ENCODE measurements around the gene BGN.

Gene BGN

DNA sequence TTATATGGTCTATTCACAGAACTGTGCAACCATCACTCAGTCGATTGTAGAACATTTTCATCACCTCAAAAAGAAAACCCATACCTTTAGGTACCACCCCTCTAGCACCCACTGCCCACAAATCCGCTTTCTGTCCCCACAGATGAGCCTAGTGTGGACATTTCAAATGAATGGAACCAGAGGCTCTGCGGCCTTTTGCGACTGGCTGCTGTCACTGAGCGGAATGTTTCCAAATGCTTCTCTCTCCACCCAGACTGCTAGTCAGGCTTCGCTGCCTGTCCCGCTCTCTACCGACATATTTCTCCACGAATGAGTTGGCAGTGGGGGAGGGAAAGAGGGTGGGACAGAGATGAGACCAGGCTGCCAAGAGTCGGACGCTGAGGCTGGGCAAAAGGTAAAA, 1.7 kb upstream of the BGN start:
- ChIA-PET POLR2A (no interaction called here), CTCF (no interaction called here)
- no peak for DNase-seq (ENCODE audit: extremely low spot score)
- TF ChIP-seq, protein P1, sequence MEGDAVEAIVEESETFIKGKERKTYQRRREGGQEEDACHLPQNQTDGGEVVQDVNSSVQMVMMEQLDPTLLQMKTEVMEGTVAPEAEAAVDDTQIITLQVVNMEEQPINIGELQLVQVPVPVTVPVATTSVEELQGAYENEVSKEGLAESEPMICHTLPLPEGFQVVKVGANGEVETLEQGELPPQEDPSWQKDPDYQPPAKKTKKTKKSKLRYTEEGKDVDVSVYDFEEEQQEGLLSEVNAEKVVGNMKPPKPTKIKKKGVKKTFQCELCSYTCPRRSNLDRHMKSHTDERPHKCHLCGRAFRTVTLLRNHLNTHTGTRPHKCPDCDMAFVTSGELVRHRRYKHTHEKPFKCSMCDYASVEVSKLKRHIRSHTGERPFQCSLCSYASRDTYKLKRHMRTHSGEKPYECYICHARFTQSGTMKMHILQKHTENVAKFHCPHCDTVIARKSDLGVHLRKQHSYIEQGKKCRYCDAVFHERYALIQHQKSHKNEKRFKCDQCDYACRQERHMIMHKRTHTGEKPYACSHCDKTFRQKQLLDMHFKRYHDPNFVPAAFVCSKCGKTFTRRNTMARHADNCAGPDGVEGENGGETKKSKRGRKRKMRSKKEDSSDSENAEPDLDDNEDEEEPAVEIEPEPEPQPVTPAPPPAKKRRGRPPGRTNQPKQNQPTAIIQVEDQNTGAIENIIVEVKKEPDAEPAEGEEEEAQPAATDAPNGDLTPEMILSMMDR (IDR thresholded peaks at IDR 0.05; ENCODE audit: control extremely low read depth, extremely low read depth, low read depth, missing control alignments), result no peak

GRCh38 chrX:153494061-153494460, 719 bp upstream of the BGN start:
- ChIA-PET CTCF (interaction anchor here (1.1 kb wide), 1 partner anchor 23 kb away, joined by 3 read pairs; the partner anchor contains the start of gene HAUS7), POLR2A (no interaction called here)
- TF ChIP-seq, protein P1 (IDR thresholded peaks at IDR 0.05; ENCODE audit: control extremely low read depth, extremely low read depth, low read depth, missing control alignments), result no peak
- DNase-seq (ENCODE audit: extremely low spot score), result no peak

GRCh38 chrX:153495362-153495751, 577 bp downstream of the BGN start:
- ChIA-PET POLR2A (no interaction called here), CTCF (no interaction called here)
- DNase-seq (ENCODE audit: extremely low spot score), result no peak
- TF ChIP-seq, protein P1 (IDR thresholded peaks at IDR 0.05; ENCODE audit: control extremely low read depth, extremely low read depth, low read depth, missing control alignments), result no peak

DNA sequence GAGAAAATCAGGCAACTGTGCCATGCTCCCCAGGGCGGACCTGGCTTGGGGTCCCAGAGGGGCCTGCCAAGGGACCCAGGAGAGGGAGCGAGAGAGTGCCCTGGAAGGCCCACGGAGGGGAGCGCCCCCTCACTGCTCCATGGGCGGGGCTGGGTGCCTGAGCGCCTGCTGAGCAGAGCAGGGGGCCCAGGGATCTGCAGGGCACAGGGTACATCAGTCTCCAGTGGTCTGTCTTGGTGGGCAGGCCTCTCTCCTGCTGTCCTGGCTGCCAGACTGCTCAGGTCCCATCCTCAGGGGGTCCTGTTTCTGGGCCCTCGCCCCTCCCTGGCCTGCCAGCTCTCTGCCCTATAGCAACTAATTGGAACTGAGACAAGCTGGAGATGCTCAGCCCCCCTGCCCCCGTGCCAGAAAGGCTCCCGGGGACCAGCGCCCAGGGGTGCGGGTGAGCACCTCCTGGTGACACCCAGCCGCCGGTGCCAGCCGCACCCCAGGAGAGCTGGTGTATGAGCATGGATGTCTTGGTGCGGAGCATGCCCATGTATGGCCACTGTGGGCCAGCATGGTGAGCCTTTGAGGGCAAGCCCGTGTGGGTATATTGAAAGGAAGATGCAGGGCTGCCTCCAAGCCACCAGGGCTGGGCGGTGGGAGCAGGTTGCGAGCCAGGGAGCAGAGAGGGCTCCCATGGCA, 1.3 kb downstream of the BGN start:
- no peak for DNase-seq (ENCODE audit: extremely low spot score)
- CTCF ChIA-PET, result no interaction called here

GRCh38 chrX:153496590-153496959, 1.8 kb downstream of the BGN start:
- POLR2A ChIA-PET, result no interaction called here

More for the DNA sequence above, 1.3 kb downstream of the BGN start:
- POLR2A ChIA-PET, result no interaction called here
- TF ChIP-seq, protein P1 (IDR thresholded peaks at IDR 0.05; ENCODE audit: control extremely low read depth, extremely low read depth, low read depth, missing control alignments), result no peak

DNA sequence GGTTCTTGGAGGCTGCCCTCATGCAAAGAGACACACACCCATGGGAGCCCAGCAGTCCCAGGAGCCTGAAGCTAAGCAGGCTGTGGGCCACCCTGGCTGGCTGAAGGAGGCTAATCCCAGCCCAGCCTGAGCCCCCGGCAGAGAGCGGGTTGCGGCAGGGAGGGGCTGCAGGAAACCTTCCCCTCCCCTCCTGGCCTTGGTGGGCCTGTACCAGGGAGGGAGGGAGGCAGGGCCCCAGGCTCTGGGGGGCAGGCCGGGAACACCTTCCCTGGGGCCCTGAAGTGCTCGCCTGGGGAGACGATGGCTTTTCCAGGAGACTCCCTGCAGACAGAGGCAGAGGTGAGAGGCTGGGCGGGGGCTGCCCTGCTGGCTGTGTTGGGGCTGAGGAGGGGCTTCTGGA, 3.7 kb downstream of the BGN start:
- CTCF ChIA-PET, result interaction anchor here (0.8 to 1.2 kb wide), 2 partner anchors 8 to 28 kb away, joined by 3 to 6 read pairs; partner anchors contain the start of gene HAUS7
- POLR2A ChIA-PET, result no interaction called here
- DNase-seq (ENCODE audit: extremely low spot score), result no peak
- TF ChIP-seq, protein P1 (IDR thresholded peaks at IDR 0.05; ENCODE audit: control extremely low read depth, extremely low read depth, low read depth, missing control alignments), result no peak

More at GRCh38 chrX:153496590-153496959, 1.8 kb downstream of the BGN start:
- TF ChIP-seq, protein P1 (IDR thresholded peaks at IDR 0.05; ENCODE audit: control extremely low read depth, extremely low read depth, low read depth, missing control alignments), result no peak
- CTCF ChIA-PET, result no interaction called here
- no peak for DNase-seq (ENCODE audit: extremely low spot score)

All from GM10248 (cell line).